Measurements from ENCODE around the gene ZNF750.

Gene ZNF750

DNA sequence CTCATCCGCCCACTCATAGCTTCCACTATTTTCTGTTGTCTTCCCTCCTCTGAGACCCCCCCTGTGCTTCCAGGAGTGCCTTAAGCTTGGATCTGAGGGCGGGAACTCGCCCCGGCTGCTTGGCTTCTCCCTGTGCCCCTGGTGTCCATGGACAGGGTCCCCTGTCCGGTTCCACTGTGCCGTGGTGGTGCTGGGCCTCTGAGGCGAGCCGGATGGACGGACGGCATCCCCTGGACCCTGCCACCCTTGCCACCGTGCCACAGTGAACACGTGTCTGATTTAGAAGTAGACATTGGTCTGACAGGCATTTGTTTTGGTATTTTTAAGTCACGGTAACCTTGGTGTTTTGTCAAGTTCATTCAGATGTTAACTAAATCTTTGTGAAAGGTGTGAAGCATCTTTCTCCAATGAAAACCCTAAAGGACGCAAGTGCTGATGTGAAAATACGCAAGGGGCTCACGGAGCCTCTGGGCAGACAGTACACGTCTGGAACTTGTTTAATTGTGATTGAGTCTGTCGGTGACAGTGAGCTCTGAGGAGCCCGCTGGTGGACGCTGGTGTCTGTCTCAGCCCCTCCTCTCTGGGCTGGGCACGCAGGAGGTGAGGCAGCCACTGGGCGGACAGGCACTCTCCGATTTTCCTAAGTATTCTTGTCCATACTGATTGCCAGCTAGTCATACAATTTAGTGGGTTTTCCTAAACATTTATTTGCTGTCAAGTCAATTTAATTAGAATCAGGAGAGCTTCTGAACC is 26.3 kb downstream of the ZNF750 start:
- no peak for DNase-seq (ENCODE audit: low spot score)

DNA sequence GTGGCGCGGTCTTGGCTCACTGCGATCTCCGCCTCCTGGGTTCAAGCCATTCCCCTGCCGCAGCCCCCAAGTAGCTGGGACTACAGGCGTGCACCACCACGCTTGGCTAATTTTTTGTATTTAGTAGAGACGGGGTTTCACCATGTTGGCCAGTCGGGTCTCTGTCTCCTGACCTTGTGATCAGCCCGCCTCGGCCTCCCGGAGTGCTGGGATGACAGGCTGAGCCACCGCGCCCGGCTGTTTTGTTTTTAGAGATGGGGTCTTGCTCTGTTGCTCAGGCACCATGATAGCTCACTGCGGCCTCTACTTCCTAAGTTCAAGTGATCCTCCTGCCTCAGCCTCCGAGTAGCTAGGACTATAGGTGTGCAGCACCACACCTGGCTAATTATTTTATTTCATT is 27.2 kb downstream of the ZNF750 start:
- no peak for DNase-seq (ENCODE audit: low spot score)

DNA sequence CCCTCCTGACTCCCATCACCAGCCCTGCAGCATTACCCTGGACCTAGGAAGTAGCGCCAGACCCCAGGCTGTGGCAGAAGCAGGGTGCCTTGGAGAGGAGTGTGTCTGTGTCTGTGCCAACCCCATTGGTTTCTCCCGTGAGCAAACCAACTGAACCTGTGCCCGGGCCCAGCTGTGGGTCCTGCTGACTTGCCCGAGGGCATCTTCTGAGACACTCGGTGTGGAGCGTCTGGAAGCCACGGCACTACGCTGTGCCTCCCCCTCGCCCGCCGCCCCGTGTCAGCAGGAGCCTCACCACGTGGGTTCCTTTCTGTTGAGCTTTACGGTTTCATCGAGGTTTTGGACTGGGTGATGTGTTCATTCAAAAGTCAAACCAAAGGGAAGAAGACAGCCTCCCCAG is 27.8 kb downstream of the ZNF750 start:
- DNase-seq (ENCODE audit: low spot score): no peak

DNA sequence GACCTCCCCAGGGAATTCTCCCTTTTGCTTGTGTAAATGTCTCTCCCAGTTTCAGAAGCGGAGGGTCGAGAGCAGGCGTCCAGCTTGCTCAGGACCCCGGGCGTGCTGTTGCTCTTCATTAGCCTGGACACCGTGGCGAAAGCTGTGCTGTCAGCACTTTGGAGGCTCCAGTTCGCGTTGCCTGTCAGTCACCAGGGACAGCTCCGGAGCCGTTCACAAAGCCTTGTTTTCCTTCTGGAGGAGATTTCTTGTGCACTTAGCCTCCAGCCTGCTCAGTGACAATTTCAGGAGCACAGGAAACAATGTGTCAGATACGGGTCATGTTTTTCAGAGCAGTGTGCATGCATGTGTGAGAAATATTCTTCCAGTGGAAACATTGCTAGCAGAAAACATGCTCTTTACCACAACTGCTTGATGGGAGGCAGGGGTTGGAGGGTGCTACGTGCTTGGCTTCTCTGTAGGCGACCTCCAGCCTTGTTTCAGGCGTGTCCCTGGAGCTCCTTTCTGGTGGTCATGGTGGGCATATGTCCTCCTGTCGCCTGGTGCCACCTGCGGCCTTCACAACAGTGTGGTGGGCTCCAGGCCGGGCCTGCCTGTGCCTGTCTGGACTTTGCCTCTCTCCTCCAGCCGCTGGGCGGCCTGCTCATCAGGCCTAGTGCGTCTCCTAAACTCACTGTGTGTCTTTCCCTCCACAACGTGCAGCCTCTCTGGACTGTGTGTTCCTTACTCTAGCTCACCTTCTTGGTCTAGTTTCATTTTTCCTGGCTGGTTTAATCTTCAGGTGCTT is 29.0 kb downstream of the ZNF750 start:
- no peak for DNase-seq (ENCODE audit: low spot score)

DNA sequence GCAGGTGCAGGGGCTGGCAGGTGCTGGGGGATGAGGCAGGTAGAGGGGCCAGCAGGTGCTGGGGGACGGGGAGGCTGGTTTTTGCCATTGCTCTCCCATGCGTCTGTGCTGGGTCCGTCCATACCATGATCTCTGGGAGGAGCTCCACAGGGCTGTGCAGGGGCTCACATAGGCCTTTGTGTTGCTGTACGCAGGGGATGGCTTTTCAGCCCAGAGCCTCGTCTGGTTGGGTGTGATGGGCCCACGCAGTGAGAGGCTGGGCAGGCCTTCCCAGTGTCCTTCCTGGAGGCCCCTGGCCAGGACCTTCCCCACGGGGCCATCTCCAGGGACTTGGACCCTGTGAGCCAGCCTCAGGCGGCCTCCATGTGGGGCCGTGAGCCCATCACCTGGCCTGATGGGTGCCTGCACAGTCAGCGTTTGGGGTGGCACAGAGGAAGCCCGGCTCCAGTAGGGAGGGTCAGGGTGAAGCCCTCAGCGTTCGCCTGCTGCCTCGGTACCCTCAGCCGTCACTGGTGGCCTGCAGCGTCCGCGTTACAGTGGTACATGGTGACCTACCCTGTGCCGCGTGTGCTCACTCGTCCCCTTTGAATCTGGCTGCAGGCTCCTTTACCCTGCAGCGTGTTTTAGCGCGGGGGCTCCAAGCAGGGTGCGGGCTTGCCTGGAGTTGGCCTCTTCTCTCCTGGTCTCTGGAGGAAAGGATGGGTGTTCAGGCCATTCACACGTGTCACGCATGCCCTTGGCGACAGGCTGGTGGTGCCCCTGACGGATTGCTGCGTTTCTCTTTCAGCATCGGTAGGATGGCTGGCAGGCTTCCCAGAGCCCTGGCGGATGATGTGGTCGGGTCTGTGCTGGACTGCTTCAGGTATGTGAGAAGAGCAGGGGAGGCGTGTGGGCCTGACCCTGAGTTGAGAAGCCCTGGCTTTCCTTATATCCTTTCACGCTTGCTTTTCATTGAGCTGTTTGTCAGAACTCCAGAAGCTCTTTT is 30.6 kb downstream of the ZNF750 start:
- DNase-seq (ENCODE audit: low spot score): no peak

DNA sequence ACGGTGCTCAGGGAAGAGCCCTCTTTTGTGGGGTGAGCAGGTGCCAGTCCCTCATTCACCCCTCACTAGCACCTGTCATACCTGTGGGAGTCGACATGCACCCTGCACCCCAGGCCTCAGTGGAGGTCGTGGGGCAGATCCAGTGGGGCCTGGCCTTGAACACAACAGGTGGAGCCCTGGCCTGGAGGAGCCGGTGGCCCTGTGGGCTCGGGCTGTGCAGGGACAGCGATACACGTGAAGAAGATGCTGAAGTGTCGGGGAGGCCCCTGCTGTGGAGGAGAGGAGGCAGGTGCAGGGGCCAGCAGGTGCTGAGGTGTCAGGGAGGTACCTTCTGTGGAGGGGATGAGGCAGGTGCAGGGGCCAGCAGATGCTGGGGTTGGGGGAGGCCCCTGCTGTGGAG is 31.8 kb downstream of the ZNF750 start:
- DNase-seq (ENCODE audit: low spot score): no peak

DNA sequence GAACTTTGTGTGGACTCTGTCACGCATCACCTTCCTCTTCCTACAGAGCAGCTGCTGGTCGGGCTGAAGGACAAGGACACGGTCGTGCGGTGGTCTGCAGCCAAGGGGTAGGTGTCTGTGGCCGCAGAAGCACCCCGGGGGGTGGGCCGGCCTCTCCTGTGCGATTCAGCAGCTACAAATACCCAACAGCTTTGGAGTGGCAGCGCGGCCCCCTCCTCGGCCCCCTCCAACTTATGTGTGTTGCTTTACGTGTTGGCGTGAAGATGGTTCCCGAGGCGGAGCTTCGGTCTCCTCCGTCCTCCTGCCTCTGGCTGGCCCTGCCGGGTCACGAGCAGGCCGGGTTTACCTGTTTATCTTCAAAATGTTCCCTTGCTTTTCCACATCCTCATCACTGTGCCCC is 32.3 kb downstream of the ZNF750 start:
- DNase-seq (ENCODE audit: low spot score): no peak

DNA sequence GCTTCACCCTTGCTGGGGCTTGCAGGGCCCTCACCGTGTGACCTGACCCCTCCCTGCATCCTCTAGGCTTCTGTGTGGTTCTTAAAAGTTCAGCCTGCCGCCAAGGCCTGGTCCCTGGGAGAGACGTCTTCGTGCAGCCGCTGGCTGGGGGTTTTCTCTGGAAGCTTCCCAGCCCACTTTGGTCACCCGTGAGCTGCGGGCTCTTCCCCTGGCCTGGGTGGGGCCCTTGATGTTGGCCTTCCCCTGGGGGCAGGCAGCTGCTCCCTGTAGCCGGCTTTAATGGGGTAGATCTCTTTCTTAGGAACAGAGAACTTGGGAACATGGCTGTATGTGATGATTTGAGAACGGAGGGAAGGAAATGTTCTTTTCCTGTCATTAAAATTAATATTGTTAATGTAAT is 32.7 kb downstream of the ZNF750 start:
- no peak for DNase-seq (ENCODE audit: low spot score)

DNA sequence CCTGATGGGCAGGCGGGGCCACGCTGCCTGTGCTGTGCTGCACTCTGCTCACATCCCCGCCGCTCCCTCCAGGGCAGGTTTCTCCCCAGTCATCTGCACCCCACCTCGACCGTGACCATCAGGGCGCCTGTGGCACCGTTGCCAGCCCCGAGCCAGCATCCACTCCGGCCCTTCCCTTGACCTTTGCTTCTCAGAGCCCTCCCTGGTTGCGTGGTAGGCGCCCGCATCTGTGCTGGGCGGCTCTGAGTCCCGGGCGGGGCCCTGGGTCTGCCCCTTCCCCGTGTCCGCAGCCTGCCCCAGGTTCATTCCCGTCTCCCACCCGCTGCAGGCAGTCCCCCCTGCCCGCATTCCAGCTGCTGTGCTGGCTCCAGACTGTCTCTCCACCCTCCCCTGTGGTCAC is 33.2 kb downstream of the ZNF750 start:
- DNase-seq (ENCODE audit: low spot score): no peak

DNA sequence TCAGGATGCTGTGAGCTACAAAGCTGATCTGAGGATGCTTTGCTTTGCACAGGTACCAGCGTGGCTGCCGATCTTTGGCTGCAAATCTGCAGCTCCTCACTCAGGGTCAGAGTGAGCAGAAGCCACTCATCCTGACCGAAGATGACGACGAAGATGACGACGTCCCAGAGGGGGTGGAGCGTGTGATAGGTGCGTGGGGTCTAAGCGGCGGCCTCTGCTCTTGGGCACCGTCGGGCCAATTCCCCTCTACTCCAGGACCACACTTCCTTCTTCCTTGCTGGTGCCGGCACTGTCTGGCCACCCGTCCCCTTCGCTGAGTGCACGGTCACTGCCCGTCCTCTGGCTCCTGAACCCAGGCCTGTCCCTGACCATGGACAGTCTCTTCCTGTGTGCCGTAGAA is 34.0 kb downstream of the ZNF750 start:
- DNase-seq (ENCODE audit: low spot score): no peak

DNA sequence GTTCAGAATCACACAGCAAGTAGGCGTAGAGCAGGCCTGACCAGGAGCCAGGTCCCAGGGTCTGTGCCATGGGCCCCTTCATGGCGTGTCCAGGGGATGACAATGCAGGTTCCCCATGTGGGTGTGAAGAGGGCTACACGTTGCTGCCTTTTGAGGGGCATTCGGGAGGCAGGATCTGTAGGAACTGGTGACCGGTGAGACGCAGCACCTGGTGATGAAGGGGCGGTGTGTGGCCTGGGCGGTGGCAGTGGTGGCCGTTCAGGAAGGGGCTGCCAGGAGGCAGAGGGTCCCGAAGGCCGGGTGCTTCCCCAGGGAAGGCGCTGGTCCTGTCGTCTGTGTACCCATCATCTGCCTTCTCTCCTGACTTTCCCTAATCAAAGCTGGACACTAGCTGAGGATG is 34.6 kb downstream of the ZNF750 start:
- no peak for DNase-seq (ENCODE audit: low spot score)

DNA sequence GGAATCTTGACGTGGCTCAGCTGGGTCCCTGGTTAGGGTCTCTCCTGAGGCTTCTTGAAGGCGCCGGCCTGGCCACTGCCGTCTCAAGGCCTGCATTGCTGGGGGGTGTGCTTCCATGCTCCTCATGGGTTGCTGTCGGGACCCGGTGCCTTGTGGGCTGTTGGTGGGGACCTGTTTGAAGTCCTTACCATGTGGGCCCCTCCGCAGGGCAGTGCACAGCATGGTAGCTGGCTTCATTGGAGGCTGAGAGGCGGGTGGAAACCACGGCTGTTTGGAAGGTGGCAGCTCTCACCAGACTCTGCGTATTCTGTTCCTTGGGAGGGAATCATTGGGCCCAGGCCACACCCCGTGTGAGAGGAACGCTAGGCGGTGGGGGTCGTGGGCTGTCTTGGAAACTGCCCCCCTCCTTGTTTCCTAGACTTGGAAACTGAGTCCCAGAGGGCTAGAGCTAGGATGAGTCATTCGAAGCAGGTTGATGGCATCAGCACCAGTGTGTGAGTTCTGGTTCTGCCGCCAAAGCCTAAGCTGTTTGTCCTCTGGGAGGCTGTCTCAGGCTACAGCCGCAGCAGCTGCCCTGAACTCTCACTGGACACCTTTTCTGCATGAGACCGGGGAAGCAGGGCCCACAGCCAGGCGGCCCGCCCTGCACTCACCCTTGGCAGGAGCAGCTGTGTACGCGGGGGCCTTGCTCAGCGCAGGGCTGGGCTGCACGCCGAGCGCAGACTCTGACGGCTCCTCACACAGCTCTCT is 35.2 kb downstream of the ZNF750 start:
- DNase-seq (ENCODE audit: low spot score): no peak

DNA sequence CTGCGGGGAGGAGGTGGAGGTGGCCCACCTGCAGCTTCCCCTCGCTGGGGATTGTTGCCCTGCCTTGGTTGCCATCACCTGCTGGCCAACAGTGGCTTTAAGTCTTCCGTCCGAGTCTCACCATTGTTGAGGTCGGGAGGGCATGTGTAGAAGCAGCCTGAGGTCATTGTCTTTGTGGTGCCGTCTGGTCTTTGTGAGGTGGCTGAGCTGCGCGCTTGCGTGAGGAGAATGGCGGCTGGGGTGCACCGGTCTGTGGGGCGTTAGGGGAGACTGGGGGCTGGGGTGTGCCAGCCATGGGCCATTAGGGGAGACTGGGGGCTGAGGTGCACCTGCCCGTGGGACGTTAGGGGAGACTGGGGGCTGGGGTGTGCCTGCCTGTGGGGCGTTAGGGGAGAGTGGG is 36.2 kb downstream of the ZNF750 start:
- DNase-seq (ENCODE audit: low spot score): no peak

DNA sequence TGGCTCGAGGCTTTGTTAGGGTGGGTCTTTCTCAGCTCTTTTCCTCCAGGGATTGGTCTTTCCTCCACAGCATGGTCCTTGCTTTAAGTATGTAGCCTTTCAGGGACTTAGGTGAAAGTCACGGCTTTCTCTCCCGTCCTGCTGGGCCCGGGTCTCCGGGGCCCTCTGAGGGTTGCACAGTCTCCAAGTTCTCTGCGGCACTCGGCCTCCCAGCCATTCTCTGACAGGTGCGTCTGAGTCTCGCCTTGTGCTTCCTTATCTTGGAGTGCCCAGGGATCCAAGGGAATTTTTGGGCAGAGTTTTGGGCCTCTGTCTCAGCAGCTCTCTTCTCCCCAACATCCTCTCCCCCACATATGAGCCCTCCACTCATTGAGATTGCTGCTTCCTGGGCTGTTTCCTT is 36.6 kb downstream of the ZNF750 start:
- no peak for DNase-seq (ENCODE audit: low spot score)

DNA sequence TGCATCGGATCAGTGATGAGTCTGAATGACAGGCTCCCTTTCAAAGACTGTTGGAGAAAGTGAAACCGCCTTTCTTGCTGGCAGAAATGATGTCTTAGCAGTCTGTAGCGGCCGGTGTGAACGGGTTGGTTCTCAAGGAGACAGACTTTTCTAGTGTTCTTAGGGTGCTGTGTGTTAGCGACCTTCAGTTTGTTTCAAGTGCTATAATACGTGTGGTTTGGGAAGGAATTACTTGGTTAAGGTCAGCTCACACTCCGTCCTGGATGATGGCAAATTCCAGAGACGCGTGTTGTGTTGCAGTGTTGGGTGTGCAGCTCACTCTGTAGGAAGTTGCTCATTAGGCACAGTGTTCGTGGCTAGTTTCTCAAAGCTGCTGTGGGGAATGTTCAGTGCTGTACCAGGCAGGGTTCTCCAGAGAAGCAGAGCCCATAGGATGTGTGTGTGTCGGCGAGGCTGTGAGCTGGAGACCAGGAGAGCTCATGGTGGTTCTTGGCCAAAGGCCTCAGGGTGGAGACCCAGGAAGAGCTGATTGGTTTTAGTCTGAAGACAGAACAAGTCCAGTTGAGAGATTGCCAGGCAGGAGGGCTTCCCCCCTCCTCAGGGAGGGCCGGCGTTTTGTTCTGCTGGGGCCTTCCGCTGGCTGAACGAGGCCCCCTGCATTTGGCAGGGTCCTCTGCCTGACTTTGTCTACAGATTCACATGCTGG is 37.6 kb downstream of the ZNF750 start:
- DNase-seq (ENCODE audit: low spot score): no peak

DNA sequence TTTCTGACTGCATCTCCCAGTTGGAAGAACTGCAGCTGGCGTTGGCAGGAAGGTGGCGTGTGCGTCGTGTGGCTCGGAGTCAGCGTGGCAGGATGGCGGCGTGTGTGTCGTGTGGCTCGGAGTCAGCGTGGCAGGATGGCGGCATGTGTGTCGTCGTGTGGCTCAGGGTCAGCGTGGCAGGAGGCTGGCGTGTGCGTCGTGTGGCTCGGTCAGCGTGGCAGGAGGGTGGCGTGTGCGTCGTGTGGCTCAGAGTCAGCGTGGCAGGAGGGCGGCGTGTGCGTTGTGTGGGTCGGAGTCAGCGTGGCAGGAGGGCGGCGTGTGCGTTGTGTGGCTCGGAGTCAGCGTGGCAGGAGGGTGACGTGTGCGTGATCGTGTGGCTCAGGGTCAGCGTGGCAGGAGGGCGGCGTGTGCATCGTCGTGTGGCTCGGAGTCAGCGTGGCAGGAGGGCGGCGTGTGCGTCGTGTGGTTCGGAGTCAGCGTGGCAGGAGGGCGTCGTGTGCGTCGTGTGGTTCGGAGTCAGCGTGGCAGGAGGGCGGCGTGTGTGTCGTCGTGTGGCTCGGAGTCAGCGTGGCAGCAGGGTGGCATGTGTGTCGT is 38.3 kb downstream of the ZNF750 start:
- DNase-seq (ENCODE audit: low spot score): no peak

DNA sequence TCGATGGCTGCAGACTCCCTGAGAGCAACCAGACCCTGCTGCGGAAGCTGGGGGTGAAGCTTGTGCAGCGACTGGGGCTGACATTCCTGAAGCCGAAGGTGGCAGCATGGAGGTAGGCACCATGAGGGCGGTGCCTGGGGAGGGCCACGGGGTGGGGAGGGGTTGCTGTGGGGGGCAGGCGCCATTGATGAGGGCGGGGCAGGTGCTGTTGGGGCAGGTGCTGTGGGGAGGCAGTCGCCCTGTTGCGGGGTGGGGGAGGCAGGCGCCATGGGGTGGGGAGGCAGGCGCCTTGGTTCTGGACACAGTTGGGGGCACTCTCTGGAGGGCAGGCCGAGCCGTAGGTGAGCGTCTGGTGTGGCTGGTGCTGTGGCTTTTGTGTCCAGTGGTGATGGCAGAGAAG is 38.9 kb downstream of the ZNF750 start:
- no peak for DNase-seq (ENCODE audit: low spot score)

DNA sequence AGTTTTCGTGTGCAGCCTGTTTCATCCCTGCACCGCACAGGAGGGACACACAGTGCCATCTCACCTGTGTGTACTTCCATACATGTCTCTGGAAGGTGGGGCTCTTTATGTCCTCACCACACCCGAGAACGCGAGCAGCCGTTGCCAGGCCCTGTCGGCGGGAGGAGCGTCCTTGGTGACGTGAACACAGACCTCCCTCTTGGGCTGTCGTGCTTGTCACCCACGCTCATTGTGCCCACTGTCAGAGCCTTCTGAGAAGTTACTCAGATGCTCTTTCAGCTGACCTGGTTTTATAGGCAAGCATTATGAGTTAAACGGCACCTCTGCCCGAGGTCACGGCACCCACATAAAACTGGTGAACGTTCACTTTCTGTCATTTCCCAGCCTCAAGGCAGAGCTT is 40.2 kb downstream of the ZNF750 start:
- DNase-seq (ENCODE audit: low spot score): no peak

DNA sequence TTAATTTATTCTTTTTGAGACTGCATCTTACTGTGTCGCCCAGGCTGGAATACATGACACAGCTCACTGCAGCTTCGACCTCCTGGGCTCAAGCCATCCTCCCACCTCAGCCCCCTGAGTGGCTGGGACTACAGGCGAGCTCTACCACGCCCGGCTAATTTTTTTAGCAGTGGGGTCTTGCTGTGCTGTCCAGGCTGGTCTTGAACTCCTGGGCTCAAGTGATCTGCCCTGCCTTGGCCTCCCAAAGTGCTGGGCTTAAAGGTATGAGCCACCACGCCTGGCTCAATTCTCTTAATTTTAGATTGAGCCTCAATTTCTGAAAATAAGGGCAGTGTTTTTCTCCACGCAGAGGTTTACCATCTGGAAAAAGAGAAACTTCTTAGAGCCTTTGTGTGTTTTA is 41.1 kb downstream of the ZNF750 start:
- no peak for DNase-seq (ENCODE audit: low spot score)

DNA sequence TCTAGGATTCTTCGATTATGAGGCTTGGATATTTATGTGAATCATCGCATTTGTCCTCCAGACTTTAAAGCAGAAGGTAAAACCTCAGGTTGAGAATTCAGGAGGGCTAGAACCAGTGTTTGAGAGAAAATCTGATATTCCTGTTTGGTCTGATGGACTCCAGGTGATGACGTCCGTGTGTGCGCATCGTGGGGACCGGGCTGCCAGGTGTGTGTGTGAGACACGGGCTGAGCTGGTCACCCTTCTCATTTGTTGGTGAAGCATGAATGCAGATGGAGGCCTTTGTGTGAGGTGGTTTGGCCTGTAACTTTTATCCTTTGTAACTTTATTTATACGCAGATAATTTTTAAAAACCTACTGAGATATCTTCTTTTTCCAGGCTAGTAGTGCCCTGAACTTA is 42.8 kb downstream of the ZNF750 start:
- no peak for DNase-seq (ENCODE audit: low spot score)

Measured in SK-N-DZ (cell line).